ENCODE data around the gene ERC2. TPM values are rescaled to one million over a fixed set of nuclear protein-coding genes. Genes with fewer than 3 reads are reported as not detected.

Gene ERC2
- total and polyA plus RNA-seq, 2 of the 13 experiments (the other 11 are each of a cell fraction or from before 2014, with no cell fraction given), result 0.16 to 0.22 TPM

- FAIRE-seq (no peak), DNase-seq (ENCODE audit: low spot score) (no peak), ATAC-seq (no peak)
- Histone ChIP-seq H3K27me3 (ENCODE audit: control insufficient read depth in 1 of 2, insufficient read depth in 2 of 2, low read length in 2 of 2) (no peaks in the 10 kb centered on the region), H3K4me3 (replicated peaks in 1 of 3; ENCODE audit: insufficient read depth in 1 of 3, low read depth in 2 of 3, low read length in 3 of 3) (no peak overlapping the region), H3K9ac (ENCODE audit: insufficient read depth, low read depth, low read length) (no peak overlapping the region), H3K27ac (ENCODE audit: extremely low read length, insufficient read depth, low read length) (no peak overlapping the region), H3K36me3 (replicated peaks in 1 of 2; ENCODE audit: control insufficient read depth in 1 of 2, insufficient read depth in 2 of 2, low read length in 2 of 2) (no peaks in the 10 kb centered on the region), H4K20me1 (ENCODE audit: insufficient read depth, low read length) (no peaks in the 10 kb centered on the region), H2AFZ (ENCODE audit: low read length) (no peak overlapping the region), H3K4me2 (ENCODE audit: low read depth, low read length) (no peak overlapping the region), H3K4me1 (ENCODE audit: insufficient read depth, low read length) (no peaks in the 10 kb centered on the region), H3K79me2 (ENCODE audit: insufficient read depth, low read length) (no peaks in the 10 kb centered on the region), H3K9me3 (ENCODE audit: low read length) (no peaks in the 10 kb centered on the region)
- in situ Hi-C loops (cut with HindIII; ENCODE audit: extremely low pct_ligation_motif_present, low pct_unique_long_range_greater_than_20kb), result no loop called here
- ChIA-PET POLR2A (no interaction called here), CTCF (ENCODE audit: low intra/inter-chr PET ratio, low total read pairs) (no interaction called here)
- intact Hi-C loops (cut with micrococcal nuclease; ENCODE audit: unreplicated experiment), result no loop called here
- 36% methylated on average over 3 of the region's 3 CpGs for WGBS (ENCODE audit: low lambda C conversion rate)
- no TSS peak for BruUV-seq (replicated peaks)
- no peak for TF ChIP-seq ZNF276 (CRISPR knock-in tag; IDR thresholded peaks at IDR 0.05; ENCODE audit: low read depth)
- TF ChIP-seq THAP8 (CRISPR knock-in tag; IDR thresholded peaks at IDR 0.05; ENCODE audit: borderline replicate concordance), result no peak
- TF ChIP-seq ZNF501 (CRISPR knock-in tag; IDR thresholded peaks at IDR 0.05), result no peak
- no peak for TF ChIP-seq ZNF280B (CRISPR knock-in tag; IDR thresholded peaks at IDR 0.05; ENCODE audit: borderline replicate concordance)
- no peak for TF ChIP-seq RFXAP (CRISPR knock-in tag; IDR thresholded peaks at IDR 0.05; ENCODE audit: borderline replicate concordance)
- TF ChIP-seq U2AF1 (optimal IDR thresholded peaks at IDR 0.05; ENCODE audit: low read depth, low read length), result no peak
- TF ChIP-seq CREBL2 (CRISPR knock-in tag; IDR thresholded peaks at IDR 0.05; ENCODE audit: borderline replicate concordance), result no peak
- TF ChIP-seq RFX3 (CRISPR knock-in tag; IDR thresholded peaks at IDR 0.05), result no peak
Observed at GRCh38 chr3:55583475-55583874, 884.8 kb downstream of the ERC2 start.
